Measurements from ENCODE around the gene NBEA. TPM values are rescaled to one million over a fixed set of nuclear protein-coding genes. Genes with fewer than 3 reads are reported as not detected.

Gene NBEA
- total RNA-seq, 5 donors from 2014 or later (not counting 1 experiment from before 2014, with no cell fraction given), result 1.3 to 8.7 (median 3.7) TPM

- CTCF ChIA-PET, result no interaction called here
- no CpG with 5 or more reads among the region's 2 CpGs for WGBS (ENCODE audit: insufficient coverage)
- H3K27ac ChIP-seq (ENCODE audit: low read length), result no peak overlapping the region
- POLR2A ChIA-PET, result interaction anchor here in 1 of 2 donors (0.6 kb wide), 1 partner anchor 542 kb away, joined by 3 read pairs; no protein-coding TSS in a partner anchor
- peaks cover 9% of the 10 kb centered on the region for H3K36me3 Mint-ChIP-seq
- H3K4me1 Mint-ChIP-seq, result no peaks in the 10 kb centered on the region
- no peak overlapping the region for H3K27ac Mint-ChIP-seq
- no peaks in the 10 kb centered on the region for H3K27me3 ChIP-seq (replicated peaks in 1 of 2; ENCODE audit: control insufficient read depth in 2 of 2, extremely low read depth in 1 of 2, insufficient read depth in 2 of 2, low read length in 1 of 2)
- no peaks in the 10 kb centered on the region for H3K27me3 Mint-ChIP-seq
- ATAC-seq (replicated peaks in 1 of 4), result no peak
- H3K4me1 ChIP-seq (ENCODE audit: control insufficient read depth in 1 of 2, extremely low read depth in 1 of 2, insufficient read depth in 2 of 2, low read length in 2 of 2), result no peaks in the 10 kb centered on the region
- no peak overlapping the region for H3K4me3 Mint-ChIP-seq
- H3K4me3 ChIP-seq (ENCODE audit: control insufficient read depth in 1 of 2, extremely low read depth in 1 of 2, low read length in 1 of 2), result no peak overlapping the region
- H3K9me3 Mint-ChIP-seq, result peaks cover 0 to 11% (median 4%) of the 10 kb centered on the region in 3 donors
- DNase-seq, result no peak
- no peaks in the 10 kb centered on the region for H3K9me3 ChIP-seq
- no peaks in the 10 kb centered on the region for H3K36me3 ChIP-seq (ENCODE audit: control insufficient read depth in 2 of 2, extremely low read depth in 1 of 2, insufficient read depth in 1 of 2, low read length in 1 of 2)
Measured at GRCh38 chr13:35190241-35190640, 248.2 kb downstream of the NBEA start.

- POLR2A ChIA-PET, result no interaction called here
- no peak for DNase-seq
- ATAC-seq (replicated peaks in 1 of 4), result no peak
Measured at GRCh38 chr13:35191883-35192282, 249.8 kb downstream of the NBEA start.

GRCh38 chr13:35198613-35199200, 256.6 kb downstream of the NBEA start:
- Histone ChIP-seq H3K27ac (ENCODE audit: low read length) (no peak overlapping the region), H3K9me3 (no peaks in the 10 kb centered on the region), H3K27me3 (replicated peaks in 1 of 2; ENCODE audit: control insufficient read depth in 2 of 2, extremely low read depth in 1 of 2, insufficient read depth in 2 of 2, low read length in 1 of 2) (no peaks in the 10 kb centered on the region), H3K4me3 (ENCODE audit: control insufficient read depth in 1 of 2, extremely low read depth in 1 of 2, low read length in 1 of 2) (no peak overlapping the region), H3K4me1 (ENCODE audit: control insufficient read depth in 1 of 2, extremely low read depth in 1 of 2, insufficient read depth in 2 of 2, low read length in 2 of 2) (no peaks in the 10 kb centered on the region), H3K36me3 (ENCODE audit: control insufficient read depth in 2 of 2, extremely low read depth in 1 of 2, insufficient read depth in 1 of 2, low read length in 1 of 2) (no peaks in the 10 kb centered on the region)
- DNase-seq, result no peak
- H3K4me3 Mint-ChIP-seq, result no peak overlapping the region
- ATAC-seq (replicated peaks in 1 of 4), result no peak
- 83% methylated on average over 3 of the region's 8 CpGs for WGBS (ENCODE audit: insufficient coverage)
- H3K27ac Mint-ChIP-seq, result no peak overlapping the region
- CTCF ChIA-PET, result interaction anchor here in 1 of 2 donors (0.5 kb wide), 1 partner anchor 1973 kb away, joined by 4 read pairs; no protein-coding TSS in a partner anchor
- H3K9me3 Mint-ChIP-seq, result no peaks in the 10 kb centered on the region
- H3K36me3 Mint-ChIP-seq, result no peaks in the 10 kb centered on the region
- H3K27me3 Mint-ChIP-seq, result no peaks in the 10 kb centered on the region
- POLR2A ChIA-PET, result no interaction called here
- no peaks in the 10 kb centered on the region for H3K4me1 Mint-ChIP-seq

More at GRCh38 chr13:35191883-35192282, 249.8 kb downstream of the NBEA start:
- CTCF ChIA-PET, result no interaction called here
- H3K36me3 ChIP-seq (ENCODE audit: control insufficient read depth in 2 of 2, extremely low read depth in 1 of 2, insufficient read depth in 1 of 2, low read length in 1 of 2), result no peaks in the 10 kb centered on the region
- no peaks in the 10 kb centered on the region for H3K4me1 ChIP-seq (ENCODE audit: control insufficient read depth in 1 of 2, extremely low read depth in 1 of 2, insufficient read depth in 2 of 2, low read length in 2 of 2)
- Mint-ChIP-seq H3K36me3 (peaks cover 9% of the 10 kb centered on the region), H3K27ac (no peak overlapping the region), H3K27me3 (no peaks in the 10 kb centered on the region), H3K9me3 (peaks cover 0 to 11% (median 4%) of the 10 kb centered on the region in 3 donors), H3K4me1 (no peaks in the 10 kb centered on the region), H3K4me3 (no peak overlapping the region)
- H3K4me3 ChIP-seq (ENCODE audit: control insufficient read depth in 1 of 2, extremely low read depth in 1 of 2, low read length in 1 of 2), result no peak overlapping the region
- H3K27me3 ChIP-seq (replicated peaks in 1 of 2; ENCODE audit: control insufficient read depth in 2 of 2, extremely low read depth in 1 of 2, insufficient read depth in 2 of 2, low read length in 1 of 2), result no peaks in the 10 kb centered on the region
- H3K27ac ChIP-seq (ENCODE audit: low read length), result no peak overlapping the region
- no peaks in the 10 kb centered on the region for H3K9me3 ChIP-seq
- 83% methylated on average over 1 of the region's 2 CpGs for WGBS (ENCODE audit: insufficient coverage)

GRCh38 chr13:35208587-35208986, 266.5 kb downstream of the NBEA start:
- Mint-ChIP-seq H3K4me1 (no peaks in the 10 kb centered on the region), H3K27ac (no peak overlapping the region), H3K27me3 (no peaks in the 10 kb centered on the region), H3K36me3 (no peaks in the 10 kb centered on the region), H3K9me3 (no peaks in the 10 kb centered on the region), H3K4me3 (no peak overlapping the region)
- ATAC-seq (replicated peaks in 1 of 4), result no peak
- no CpG with 5 or more reads among the region's 1 CpG for WGBS (ENCODE audit: insufficient coverage)
- Histone ChIP-seq H3K4me3 (ENCODE audit: control insufficient read depth in 1 of 2, extremely low read depth in 1 of 2, low read length in 1 of 2) (no peak overlapping the region), H3K9me3 (no peaks in the 10 kb centered on the region), H3K4me1 (ENCODE audit: control insufficient read depth in 1 of 2, extremely low read depth in 1 of 2, insufficient read depth in 2 of 2, low read length in 2 of 2) (no peaks in the 10 kb centered on the region), H3K36me3 (ENCODE audit: control insufficient read depth in 2 of 2, extremely low read depth in 1 of 2, insufficient read depth in 1 of 2, low read length in 1 of 2) (peaks cover 0 to 4% of the 10 kb centered on the region in 2 donors), H3K27ac (ENCODE audit: low read length) (no peak overlapping the region), H3K27me3 (replicated peaks in 1 of 2; ENCODE audit: control insufficient read depth in 2 of 2, extremely low read depth in 1 of 2, insufficient read depth in 2 of 2, low read length in 1 of 2) (no peaks in the 10 kb centered on the region)
- no peak for DNase-seq
- ChIA-PET POLR2A (no interaction called here), CTCF (no interaction called here)

- Mint-ChIP-seq H3K27ac (no peak overlapping the region), H3K4me3 (no peak overlapping the region), H3K9me3 (no peaks in the 10 kb centered on the region), H3K36me3 (no peaks in the 10 kb centered on the region), H3K4me1 (no peaks in the 10 kb centered on the region), H3K27me3 (no peaks in the 10 kb centered on the region)
- DNase-seq (no peak), ATAC-seq (replicated peaks in 1 of 4) (no peak)
- no CpG with 5 or more reads among the region's 2 CpGs for WGBS (ENCODE audit: insufficient coverage)
- Histone ChIP-seq H3K4me1 (ENCODE audit: control insufficient read depth in 1 of 2, extremely low read depth in 1 of 2, insufficient read depth in 2 of 2, low read length in 2 of 2) (no peaks in the 10 kb centered on the region), H3K9me3 (no peaks in the 10 kb centered on the region), H3K36me3 (ENCODE audit: control insufficient read depth in 2 of 2, extremely low read depth in 1 of 2, insufficient read depth in 1 of 2, low read length in 1 of 2) (peaks cover 0 to 4% of the 10 kb centered on the region in 2 donors), H3K27me3 (replicated peaks in 1 of 2; ENCODE audit: control insufficient read depth in 2 of 2, extremely low read depth in 1 of 2, insufficient read depth in 2 of 2, low read length in 1 of 2) (no peaks in the 10 kb centered on the region), H3K4me3 (ENCODE audit: control insufficient read depth in 1 of 2, extremely low read depth in 1 of 2, low read length in 1 of 2) (no peak overlapping the region), H3K27ac (ENCODE audit: low read length) (no peak overlapping the region)
- POLR2A ChIA-PET, result no interaction called here
- CTCF ChIA-PET, result no interaction called here
Measured at GRCh38 chr13:35210261-35210660, 268.2 kb downstream of the NBEA start.

- no peak overlapping the region for H3K27ac Mint-ChIP-seq
- POLR2A ChIA-PET, result no interaction called here
- Histone ChIP-seq H3K36me3 (ENCODE audit: control insufficient read depth in 2 of 2, extremely low read depth in 1 of 2, insufficient read depth in 1 of 2, low read length in 1 of 2) (peaks cover 0 to 4% of the 10 kb centered on the region in 2 donors), H3K27me3 (replicated peaks in 1 of 2; ENCODE audit: control insufficient read depth in 2 of 2, extremely low read depth in 1 of 2, insufficient read depth in 2 of 2, low read length in 1 of 2) (no peaks in the 10 kb centered on the region), H3K4me1 (ENCODE audit: control insufficient read depth in 1 of 2, extremely low read depth in 1 of 2, insufficient read depth in 2 of 2, low read length in 2 of 2) (no peaks in the 10 kb centered on the region), H3K9me3 (no peaks in the 10 kb centered on the region), H3K27ac (ENCODE audit: low read length) (no peak overlapping the region), H3K4me3 (ENCODE audit: control insufficient read depth in 1 of 2, extremely low read depth in 1 of 2, low read length in 1 of 2) (no peak overlapping the region)
- WGBS (ENCODE audit: insufficient coverage), result no CpG with 5 or more reads among the region's 4 CpGs
- DNase-seq (no peak), ATAC-seq (replicated peaks in 1 of 4) (no peak)
- CTCF ChIA-PET, result no interaction called here
- no peaks in the 10 kb centered on the region for H3K36me3 Mint-ChIP-seq
- H3K27me3 Mint-ChIP-seq, result no peaks in the 10 kb centered on the region
- peaks cover 0 to 3% (median 0%) of the 10 kb centered on the region in 3 donors for H3K9me3 Mint-ChIP-seq
- H3K4me3 Mint-ChIP-seq, result no peak overlapping the region
- H3K4me1 Mint-ChIP-seq, result no peaks in the 10 kb centered on the region
Measured at GRCh38 chr13:35211949-35212348, 269.9 kb downstream of the NBEA start.

- WGBS (ENCODE audit: insufficient coverage), result no CpG with 5 or more reads among the region's 3 CpGs
- no peak for DNase-seq
- H3K9me3 Mint-ChIP-seq, result peaks cover 0 to 3% (median 0%) of the 10 kb centered on the region in 3 donors
Measured at GRCh38 chr13:35213911-35214310, 271.8 kb downstream of the NBEA start.

More at GRCh38 chr13:35213911-35214310, 271.8 kb downstream of the NBEA start:
- Mint-ChIP-seq H3K4me1 (no peaks in the 10 kb centered on the region), H3K27me3 (no peaks in the 10 kb centered on the region), H3K27ac (no peak overlapping the region), H3K4me3 (no peak overlapping the region), H3K36me3 (no peaks in the 10 kb centered on the region)
- Histone ChIP-seq H3K27me3 (replicated peaks in 1 of 2; ENCODE audit: control insufficient read depth in 2 of 2, extremely low read depth in 1 of 2, insufficient read depth in 2 of 2, low read length in 1 of 2) (no peaks in the 10 kb centered on the region), H3K36me3 (ENCODE audit: control insufficient read depth in 2 of 2, extremely low read depth in 1 of 2, insufficient read depth in 1 of 2, low read length in 1 of 2) (peaks cover 0 to 4% of the 10 kb centered on the region in 2 donors), H3K9me3 (no peaks in the 10 kb centered on the region), H3K27ac (ENCODE audit: low read length) (no peak overlapping the region), H3K4me1 (ENCODE audit: control insufficient read depth in 1 of 2, extremely low read depth in 1 of 2, insufficient read depth in 2 of 2, low read length in 2 of 2) (no peaks in the 10 kb centered on the region), H3K4me3 (ENCODE audit: control insufficient read depth in 1 of 2, extremely low read depth in 1 of 2, low read length in 1 of 2) (no peak overlapping the region)
- ChIA-PET CTCF (no interaction called here), POLR2A (no interaction called here)
- ATAC-seq (replicated peaks in 1 of 4), result no peak
